G401.6 (cell line): Measurements from ENCODE around the gene OVOL2.
"Not testable (repeated sequence)": the region's sequence is repeated elsewhere in the genome, so short reads cannot be mapped to it uniquely, and the experiment has no call there.

Experiments used
- FAIRE-seq: peaks from 2 replicates; lab custom pipeline; 2012; peaks lifted over from hg19 to GRCh38; lab: Jason Lieb, UNC

Gene OVOL2

DNA sequence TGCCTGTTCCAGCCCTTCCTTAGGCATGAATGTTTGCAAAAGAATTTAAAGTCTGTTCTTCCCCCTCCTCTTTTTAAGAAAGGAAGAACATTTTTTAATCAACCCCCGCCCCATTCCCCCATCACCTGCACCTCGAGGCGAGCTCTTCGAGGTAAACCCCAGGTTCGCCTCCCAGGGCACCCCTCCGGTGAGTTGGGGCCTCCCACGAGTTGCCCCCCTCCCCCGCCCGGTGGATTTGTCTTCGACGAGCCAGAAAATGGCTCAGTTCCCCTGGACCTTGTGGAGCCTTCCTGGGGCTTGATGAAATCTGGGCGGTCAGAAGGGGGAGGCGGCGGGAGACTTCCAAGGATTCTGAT is 256 bp upstream of the OVOL2 start:
- no peak for FAIRE-seq

DNA sequence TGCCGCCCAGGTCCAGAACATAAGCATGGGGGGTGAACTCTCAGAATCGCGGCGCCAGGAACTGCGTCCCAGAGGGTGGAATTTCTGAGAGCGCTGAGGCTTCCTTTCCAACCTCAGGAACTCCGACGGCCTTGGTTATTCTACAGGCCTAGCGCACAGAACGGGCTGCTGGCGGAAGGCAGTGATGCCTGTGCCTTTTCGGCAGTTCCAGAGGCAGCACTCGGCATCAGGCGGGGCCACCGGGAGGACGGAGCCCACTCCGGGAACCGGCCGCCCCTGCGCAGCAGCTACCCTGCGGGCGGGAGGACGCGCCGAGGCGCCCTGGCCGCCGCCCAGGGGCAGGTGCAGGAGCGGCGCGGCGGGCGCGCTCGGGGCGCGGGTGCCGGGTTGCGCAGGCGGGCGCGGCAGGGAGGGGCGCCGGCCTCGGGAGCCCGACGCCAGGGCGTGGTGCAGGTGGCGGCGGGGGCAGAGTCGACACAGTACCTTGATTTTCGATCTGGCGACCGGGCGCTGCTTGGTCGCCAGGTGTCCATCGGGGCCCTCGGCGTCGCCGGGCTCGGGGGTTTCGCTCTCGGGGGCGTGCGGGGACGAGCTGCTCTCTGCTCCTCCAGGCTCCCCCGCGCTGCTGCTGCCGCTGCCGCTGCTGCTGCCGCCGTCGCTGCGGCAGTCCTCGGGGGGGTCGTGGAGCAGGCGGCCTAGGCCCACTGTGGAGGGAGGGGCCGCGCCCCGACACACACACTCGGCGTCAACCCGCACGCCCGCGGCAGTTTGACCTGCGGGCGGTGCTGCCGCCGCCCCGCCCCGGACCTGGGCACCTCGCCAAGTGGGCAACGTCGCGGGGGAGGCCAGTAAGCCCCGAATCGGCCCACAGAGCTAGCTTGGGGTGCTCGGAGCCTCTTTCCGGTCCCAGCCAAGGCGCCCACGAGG is 1.3 kb downstream of the OVOL2 start:
- FAIRE-seq, result no peak

DNA sequence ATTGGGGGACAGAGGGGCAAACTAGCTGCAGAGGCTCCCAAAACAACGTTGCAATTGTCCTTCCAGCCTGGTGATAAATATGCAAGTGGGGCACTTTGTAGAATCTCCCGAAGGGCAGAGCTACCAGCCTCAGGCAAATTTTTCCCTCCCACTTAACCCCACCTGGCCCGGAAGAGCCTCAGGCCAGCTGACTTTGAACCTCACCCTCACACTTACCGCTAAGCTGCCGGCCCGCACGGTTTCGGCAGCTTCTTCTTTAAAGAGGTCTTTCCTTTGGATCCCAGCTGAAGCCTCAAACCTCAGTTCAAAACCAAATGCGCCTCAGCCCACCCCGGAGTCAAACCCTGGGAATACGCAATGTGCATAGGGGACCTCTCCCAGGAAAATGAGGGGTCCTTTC is 2.5 kb downstream of the OVOL2 start:
- FAIRE-seq, result no peak

DNA sequence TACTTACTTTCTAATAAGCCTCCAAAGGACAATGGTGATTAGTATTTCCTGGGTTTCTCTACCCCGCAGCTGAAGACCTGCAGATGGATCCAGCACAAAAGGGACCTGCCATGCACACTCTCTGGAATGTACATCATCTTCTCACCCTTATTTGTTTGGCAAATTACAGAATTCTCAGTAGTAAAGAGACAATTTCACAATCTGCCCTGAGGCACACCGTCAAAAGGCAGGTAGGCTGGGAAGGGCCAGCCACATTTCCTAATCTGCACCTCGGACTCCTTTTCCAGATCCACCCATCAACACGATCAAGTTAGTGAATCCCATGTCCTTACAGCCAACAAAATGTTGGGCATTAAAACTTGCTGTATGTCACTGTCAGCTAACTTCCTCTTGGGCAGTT is 4.9 kb downstream of the OVOL2 start:
- FAIRE-seq, result no peak

DNA sequence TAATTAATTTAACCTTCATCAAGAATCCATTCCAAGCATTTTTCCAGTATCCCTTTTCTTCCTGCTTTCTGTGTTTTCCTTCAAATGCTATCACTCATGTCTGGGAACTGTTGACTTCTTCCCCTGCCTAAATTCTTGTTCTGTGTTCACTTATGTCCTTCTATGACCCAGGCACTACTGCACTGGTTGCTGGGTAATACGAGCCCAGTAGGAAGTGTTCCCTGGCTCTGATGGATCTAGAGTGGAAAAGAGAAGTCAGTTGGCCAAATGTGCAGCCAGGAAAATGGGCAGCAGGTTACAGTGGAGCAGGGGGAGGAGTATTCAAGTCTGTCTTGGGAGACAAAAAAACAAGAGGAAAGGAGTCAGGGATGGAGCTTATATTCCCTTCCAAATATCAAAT is 7.1 kb downstream of the OVOL2 start:
- FAIRE-seq, result no peak

DNA sequence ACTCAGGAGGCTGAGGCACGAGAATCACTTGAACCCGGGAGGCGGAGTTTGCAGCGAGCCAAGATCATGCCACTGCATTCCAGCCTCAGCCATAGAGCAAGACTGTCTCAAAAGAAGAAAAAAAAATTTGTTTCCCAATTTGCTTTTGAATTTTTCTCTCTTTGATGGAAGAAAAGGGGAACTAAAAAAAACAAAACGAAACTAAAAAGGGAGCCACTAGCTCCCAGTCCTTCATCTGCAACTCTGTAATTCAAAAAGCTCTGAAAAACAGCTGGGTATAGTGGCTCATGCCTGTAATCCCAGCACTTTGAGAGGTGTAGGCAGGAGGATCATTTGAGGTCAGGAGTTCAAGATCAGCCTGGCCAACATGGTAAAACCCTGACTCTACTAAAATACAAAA is 9.5 kb downstream of the OVOL2 start:
- no peak for FAIRE-seq

DNA sequence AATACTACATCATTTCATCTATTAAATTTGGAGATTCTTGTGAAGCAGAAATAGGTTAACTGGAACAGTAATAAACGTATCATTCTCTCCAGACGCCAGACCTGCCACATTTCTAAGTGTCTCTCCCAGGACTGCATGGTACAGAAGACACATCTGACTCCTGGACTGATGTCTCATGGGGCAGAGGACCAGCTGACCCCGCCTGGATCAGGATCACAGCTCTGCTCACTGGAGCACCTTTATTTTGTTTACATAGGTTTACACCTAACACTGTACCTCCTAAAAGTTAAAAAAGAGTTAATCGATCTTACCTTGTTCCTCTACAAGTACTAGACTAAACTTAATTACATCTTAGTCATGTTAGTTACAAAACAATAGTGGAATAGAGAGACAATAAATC is 11.2 kb downstream of the OVOL2 start:
- no peak for FAIRE-seq

DNA sequence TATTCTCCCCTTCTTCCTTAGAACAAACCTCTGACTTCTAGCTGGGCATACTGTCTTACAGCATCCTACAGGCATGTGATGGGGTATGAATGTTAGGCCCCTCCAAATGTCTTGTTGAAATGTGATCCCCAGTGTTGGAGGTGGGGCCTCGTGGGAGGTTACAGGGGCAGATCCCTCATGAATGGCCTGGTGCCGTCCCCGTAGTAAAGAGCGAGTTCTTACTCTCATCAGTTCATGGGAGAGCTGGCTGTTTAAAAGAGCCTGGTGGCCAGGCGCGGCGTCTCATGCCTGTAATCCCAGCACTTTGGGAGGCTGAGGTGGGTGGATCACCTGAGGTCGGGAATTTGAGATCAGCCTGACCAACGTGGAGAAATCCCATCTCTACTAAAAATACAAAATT is 15.5 kb downstream of the OVOL2 start:
- no peak for FAIRE-seq

DNA sequence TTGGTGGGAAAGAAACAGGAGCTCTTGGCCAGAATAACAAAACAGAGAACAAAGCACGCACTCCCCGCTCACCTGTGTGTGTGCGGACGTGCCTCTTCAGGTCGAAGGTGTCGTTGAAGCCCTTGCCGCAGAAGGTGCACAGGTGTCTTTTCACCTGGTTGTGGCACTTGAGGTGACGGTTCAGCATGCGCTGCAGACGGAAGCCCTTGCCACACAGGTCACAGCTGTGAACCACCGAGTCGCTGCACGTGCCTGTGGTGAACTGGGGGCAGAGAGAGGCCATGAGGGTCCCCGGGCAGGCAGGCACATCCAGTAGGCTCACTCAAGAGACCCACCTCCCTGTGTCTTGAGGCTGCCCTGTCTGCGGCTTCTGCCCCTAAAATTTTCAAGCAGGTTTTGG is 16.3 kb downstream of the OVOL2 start:
- no peak for FAIRE-seq

DNA sequence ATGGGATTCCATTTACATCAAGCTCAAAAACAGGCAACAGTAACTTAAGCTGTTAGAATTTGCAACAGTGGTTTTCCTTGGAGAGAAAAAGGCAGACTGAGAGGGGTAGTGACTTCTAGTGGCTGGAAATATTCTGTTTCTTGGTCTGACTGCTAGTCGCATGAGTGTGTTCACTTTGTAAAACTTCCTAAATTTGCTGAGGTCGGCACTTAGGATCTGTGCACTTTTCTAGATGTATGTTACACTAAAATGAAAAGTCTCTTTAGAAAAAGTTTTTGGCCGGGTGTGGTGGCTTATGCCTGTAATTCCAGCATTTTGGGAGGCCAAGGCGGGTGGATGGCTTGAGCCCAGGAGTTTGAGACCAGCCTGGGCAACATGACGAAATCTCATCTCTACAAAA is 18.7 kb downstream of the OVOL2 start:
- FAIRE-seq, result no peak

DNA sequence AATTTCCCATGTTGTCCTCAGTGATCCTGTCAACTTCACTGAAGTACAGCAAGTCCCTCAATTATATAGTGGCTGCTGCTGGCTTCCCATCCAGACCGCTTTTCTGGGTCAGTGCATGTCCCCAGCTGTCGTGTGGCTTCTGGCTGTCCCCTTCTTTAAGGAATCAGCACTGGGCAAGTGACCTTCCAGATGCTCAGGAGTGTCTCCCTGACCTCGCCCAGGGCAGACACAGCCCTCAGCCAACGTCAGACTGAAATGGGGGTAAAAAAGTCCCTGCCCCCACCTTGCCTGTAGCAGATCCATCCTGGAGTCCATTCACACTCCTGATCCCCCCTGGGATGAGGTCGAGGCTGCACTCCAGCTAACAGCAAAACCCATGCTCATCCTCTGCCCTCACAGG is 23.7 kb downstream of the OVOL2 start:
- no peak for FAIRE-seq

DNA sequence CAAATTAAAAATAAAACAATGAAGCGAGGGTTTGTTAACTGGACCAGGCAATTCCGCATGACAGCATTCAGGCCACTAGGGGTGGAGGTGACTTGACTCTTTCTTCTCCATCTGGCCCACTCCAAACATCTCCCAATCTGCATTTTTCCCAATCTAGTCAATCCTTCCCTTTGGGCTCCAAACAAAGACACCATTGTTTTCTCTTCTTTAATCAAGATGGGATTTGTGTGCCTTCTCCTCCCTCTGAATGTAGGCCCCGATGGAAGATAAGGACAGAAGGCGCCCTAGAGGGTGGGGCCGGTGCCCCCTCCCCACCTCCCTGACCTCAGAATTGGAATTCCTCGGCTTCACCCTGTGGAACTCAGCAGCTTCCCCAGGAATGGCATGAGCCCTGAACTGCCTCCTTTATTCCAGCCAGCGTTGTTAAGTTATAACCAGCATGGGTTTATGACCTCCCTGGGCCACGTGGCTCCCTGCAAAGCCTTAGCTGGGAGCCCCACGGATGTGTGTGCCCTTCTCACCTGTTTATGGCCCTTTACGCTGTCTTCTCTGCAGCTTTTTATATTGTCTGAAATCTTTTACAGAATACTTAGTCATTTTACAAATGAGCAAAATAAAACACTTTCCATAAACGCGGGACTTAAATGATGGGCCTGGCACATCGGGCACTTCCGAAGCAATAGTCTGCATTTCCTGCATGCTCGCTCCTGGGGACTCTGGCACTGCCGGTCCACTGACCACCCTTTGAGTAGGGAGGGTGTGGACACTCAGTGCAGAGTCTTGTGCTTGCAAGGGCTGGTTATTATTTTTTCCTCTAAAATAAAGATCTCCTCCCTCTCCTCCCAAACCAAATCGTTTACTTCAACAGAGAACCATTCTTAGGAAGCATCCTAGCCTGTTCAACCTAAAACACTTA is 24.5 kb downstream of the OVOL2 start:
- no peak for FAIRE-seq

DNA sequence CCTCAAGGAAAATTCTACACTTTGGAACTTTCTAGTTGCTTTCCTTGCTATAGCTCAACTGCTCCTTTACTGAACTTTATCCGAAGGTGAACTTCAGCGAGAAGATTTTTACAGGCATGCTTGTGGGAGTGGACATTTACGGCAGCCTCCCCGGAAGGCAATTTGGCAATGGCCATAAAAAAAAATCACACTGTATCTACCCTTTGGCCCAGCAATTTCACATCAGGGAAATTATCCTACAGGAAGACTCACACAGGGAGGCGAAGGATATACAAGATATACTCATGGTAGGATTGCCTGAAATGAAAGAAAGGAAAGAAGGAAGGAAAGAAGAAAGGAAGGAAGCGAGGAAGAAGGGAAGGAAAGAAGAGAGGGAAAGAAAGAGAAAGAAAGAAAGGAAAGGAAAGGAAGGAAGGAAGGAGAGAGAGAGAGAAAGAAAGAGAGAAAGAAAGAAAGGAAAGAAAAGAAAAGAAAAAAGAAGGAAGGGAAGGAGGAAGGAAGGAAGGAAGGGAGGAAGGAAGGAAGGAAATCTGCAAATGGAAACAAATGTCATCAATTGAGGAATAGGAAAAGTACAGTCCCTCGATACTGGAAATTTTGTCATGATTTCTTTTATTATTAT is 25.7 kb downstream of the OVOL2 start:
- FAIRE-seq, result no peak

DNA sequence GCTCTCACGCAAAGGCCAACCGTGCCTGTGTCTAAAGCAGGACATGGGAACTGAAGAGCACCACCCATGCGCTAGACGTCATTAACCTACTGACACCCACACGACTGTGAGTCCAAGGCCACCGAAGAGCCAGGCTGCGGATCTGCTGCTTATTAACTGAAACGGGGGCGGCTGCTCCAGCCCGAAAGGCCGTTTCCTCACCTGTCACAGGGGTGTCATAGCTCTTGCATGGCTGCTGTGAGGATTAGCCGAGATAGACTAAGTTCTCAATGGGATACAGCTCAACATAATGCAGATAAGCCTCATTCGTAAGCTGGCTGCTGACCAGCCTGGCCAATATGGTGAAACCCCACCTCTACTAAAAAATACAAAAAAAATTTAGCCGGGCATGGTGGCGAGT is 26.7 kb downstream of the OVOL2 start:
- FAIRE-seq, result no peak

DNA sequence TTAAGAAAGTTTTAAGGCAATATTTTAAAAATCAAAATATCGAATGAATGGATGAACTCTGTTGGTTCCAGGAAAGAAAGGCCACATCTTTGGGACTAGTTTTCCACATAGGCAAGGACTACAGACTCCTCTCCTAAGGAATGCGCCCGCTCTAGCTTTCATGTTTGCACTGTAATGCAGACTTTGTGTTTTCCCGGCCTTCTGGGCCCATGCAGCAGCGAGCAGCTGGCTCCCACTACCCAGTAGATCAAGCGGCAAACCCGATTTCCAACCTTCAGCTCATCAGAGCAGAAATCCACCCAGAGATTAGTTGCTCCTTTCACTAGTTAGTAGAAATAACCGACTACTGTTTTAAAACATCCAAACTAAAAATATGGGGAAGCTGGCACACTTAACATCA is 27.7 kb downstream of the OVOL2 start:
- no peak for FAIRE-seq

DNA sequence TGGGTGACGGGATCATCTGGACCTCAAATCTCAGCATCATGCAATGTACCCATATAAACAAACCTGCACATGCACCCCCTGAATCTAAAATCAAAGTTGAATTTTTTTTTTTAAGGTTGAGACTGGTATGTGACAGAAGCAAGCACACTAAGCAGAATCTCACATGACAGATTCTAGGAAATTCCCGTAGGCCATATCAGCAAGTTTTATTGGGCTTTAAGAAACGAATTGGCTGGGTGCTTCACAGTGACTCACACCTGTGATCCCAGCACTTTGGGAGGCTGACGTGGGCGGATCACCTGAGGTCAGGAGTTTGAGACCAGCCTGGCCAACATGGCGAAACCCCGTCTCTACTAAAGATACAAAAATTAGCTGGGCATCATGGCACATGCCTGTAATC is 30.7 kb downstream of the OVOL2 start:
- not testable (repeated sequence) for FAIRE-seq

DNA sequence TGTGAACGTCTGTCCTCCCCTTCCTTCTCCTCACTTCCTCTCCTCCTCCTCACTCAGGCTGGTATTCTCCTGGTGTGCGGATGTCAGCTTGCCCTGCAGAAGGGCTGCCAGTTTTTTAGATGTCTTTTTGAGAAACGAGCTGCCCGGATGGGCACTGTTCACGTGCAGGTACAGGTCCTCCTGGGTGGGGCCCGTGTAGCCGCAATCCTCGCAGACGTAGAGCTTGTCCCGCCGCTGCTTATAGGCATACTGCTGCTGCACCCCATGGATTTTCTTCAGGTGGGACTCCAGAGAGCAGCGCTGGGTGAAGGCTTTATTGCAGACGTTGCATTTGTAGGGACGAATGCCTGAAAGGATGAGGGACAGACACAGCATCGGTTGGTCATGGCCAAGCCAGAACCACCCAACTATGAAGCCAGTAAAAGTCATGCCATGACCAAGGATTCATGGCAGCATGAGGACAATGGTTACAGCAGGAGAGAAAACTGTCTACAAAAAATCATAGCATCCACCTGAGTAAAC is 33.0 kb downstream of the OVOL2 start:
- no peak for FAIRE-seq

DNA sequence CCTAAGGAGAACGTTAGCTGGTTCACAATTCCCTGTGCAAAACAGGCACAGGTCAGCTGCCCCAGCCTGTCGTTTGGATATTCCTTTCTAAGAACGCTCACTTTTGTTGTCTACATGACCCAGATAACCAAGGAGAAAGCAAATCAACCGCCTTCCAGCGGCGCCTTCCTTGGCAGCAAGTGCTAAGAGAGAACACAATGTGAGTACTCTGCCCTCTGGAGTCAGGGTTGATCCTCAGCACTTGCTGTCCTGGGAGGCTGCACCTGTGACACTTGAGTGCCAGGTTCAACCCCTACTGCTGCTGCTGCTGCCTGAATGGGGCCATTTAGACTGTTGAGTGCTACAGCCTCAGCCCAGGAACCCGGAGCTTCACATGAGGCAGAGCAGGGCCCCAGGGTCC is 36.8 kb downstream of the OVOL2 start:
- no peak for FAIRE-seq

DNA sequence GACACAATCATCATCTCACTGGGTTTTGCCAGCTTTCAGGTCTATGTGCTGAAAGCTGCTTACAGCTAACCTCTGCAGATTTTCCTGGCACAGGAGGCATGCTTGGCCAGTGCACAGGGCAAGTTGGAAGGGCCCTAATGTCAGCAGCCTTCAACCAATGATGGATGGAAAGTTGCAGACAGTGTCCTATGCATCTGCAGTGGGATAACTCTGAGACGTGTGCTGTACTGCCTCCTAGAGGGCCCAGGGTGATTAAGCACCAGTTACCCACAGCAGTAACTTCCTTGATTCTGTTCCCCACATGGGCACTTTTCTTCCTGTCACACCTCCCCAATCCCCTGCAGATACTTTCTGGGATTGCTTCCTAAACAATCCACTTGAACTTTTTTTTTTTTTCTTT is 38.6 kb downstream of the OVOL2 start:
- no peak for FAIRE-seq

DNA sequence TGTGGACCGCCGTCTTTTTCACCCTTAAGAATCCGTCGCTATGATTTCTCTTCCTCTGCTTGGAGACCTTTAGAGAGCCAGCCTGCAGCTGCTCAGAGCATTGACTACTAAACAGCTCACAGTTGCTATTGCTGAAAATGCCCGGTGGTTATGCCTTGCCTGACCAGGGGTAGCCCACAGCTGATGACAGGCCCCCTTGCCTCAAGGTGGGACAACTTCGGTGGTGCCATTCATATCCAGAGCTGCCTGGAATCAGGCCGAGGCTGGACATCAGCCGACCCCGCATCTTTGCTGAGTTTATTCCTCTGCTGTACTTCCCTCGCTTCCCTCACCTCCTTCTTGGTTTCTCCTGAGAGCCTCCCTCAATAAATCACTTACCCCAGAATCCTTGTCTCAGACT is 39.6 kb downstream of the OVOL2 start:
- no peak for FAIRE-seq

DNA sequence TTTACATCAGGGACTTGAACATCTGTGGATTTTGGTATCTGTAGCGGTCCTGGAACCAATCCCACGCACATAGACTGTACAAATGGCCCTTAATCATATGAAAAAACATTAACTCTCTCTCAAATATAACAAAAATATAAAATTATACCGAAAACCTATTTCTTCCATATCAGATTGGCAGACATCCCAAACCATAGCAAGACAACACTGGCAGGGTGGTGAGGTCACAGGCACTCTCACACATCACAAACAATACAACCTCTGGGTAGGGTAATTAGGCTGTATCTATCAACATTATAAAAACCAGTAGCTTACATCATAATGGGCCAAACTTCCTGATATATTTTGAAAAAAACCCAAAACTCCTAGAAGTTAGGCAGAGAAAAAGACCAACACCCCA is 40.9 kb downstream of the OVOL2 start:
- FAIRE-seq, result no peak

DNA sequence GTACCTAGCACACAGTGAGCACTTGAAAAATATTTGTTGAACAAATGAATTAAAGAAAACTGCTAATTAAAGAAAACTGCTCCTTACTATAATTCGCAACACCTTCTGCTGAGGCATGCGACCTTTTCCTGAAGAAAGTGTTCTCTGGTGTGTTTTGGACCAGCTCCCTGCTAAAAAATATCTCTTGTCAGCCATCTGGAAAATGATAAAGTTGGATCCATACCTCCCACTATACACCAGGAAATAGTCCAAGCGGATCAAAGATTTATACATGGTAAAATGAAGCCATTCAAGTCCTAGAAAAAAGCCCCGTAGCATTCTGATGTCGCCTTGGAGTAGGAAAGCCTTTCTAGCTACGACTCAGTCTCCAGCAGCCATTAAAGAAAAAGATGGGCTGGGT is 43.3 kb downstream of the OVOL2 start:
- FAIRE-seq, result no peak

DNA sequence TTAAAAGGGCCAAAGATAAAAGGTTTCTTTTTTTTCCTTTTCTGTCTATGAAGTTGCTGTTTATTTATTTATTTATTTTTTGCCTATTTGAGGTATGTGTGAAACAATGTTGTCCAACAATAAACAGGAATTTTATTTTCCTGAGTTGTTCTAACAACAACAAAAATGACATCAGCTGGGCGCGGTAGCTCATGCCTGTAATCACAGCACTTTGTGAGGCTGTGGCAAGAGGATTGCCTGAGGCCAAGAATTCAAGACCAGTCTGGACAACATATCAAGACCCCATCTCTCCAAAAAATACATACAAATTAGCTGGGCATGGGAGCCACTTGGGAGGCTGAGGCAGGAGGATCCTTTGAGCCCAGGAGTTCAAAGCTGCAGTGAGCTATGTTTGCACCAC is 44.8 kb downstream of the OVOL2 start:
- no peak for FAIRE-seq
